HCT116 (cell line): ENCODE measurements around the gene WWOX. TPM values are rescaled to one million over a fixed set of nuclear protein-coding genes. Genes with fewer than 3 reads are reported as not detected.
A peak's percentile ranks its signal among the peaks of the same experiment; 100 is the strongest.

Experiments used
- ATAC-seq: fragments of 200-7000 bp; cut with Tn5 transposase; 2 replicates; pipeline ENCODE4 v1.9.1; 2020; ENCODE audit warnings: mild to moderate bottlenecking, moderate library complexity
- BruUV-seq: library from RNA; stranded (reverse); fragments of 400-500 nt; replicated peaks from 2 replicates; lab custom pipeline; 2021; lab: Mats Ljungman, UMichigan
- CTCF ChIA-PET: fragments of 300-600 bp; sonication (Branson Sonifier 250); formaldehyde crosslinking; loops from one replicate; lab custom pipeline; 2021; ENCODE audit warnings: antibody characterized with exemption; lab: Charles Lee
- POLR2A ChIA-PET: fragments of 300-600, 350-600 bp; sonication (Branson Sonifier 250); formaldehyde crosslinking; loops from one replicate; lab custom pipeline; 2021; ENCODE audit warnings: antibody characterized with exemption; lab: Charles Lee
- RAD21 ChIA-PET, 2 experiments: fragments of 300-600 bp; sonication (Branson Sonifier 250); formaldehyde crosslinking; loops; one replicate each; lab custom pipeline; 2023; ENCODE audit warnings: low total read pairs in 2 of 2; ENCODE audit not compliant: uncharacterized antibody in 2 of 2, unreplicated experiment in 2 of 2, low non-redundant PET in 1 of 2; lab: Charles Lee
- DNase-seq: peaks from one replicate; pipeline ENCODE4 v3.0.0-alpha.2; 2010; ENCODE audit warnings: low read depth, low spot score
- H2AFZ ChIP-seq: fragments of 200-600 bp; shearing (Covaris generic), sonication (generic); 2 replicates; pipeline ENCODE4 v1.6.1; 2017; ENCODE audit warnings: low read depth, mixed run types, mixed read lengths, antibody characterized with exemption, low read length; ENCODE audit not compliant: poor library complexity, severe bottlenecking
- H3K27ac ChIP-seq: 2 replicates; pipeline ENCODE4 v1.5.1; 2012; ENCODE audit warnings: low read depth, low read length
- H3K27me3 ChIP-seq: fragments of 200-600 bp; sonication (generic); 2 replicates; pipeline ENCODE4 v1.6.1; 2016; ENCODE audit warnings: mixed run types, low read length, mixed read lengths; ENCODE audit not compliant: insufficient read depth
- H3K36me3 ChIP-seq, 2 experiments: fragments of 200-500 bp in 1 of 2; fragments of 200-600 bp in 1 of 2; sonication (Bioruptor generic) in 1 of 2; sonication (generic) in 1 of 2; 2 replicates each; pipeline versions ENCODE4 v1.5.1 to v1.6.1; 2014 to 2016; ENCODE audit warnings: low read length in 2 of 2, inconsistent platforms in 1 of 2, mixed read lengths in 1 of 2, mixed run types in 1 of 2; ENCODE audit not compliant: insufficient read depth in 2 of 2, control insufficient read depth in 1 of 2
- H3K4me1 ChIP-seq, 2 experiments: fragments of 200-600 bp in 1 of 2; sonication (generic) in 1 of 2; 2 replicates each; pipeline versions ENCODE4 v1.5.1 to v1.6.1; 2012 to 2017; ENCODE audit warnings: low read length in 2 of 2, inconsistent platforms in 1 of 2, mild to moderate bottlenecking in 1 of 2, mixed read lengths in 1 of 2, mixed run types in 1 of 2, moderate library complexity in 1 of 2; ENCODE audit not compliant: insufficient read depth in 2 of 2, control insufficient read depth in 1 of 2
- H3K4me2 ChIP-seq: fragments of 200-600 bp; sonication (generic); 2 replicates; pipeline ENCODE4 v1.6.1; 2017; ENCODE audit warnings: mixed run types, low read length, mixed read lengths
- H3K4me3 ChIP-seq, 2 experiments: fragments of 200-600 bp in 1 of 2; sonication (generic) in 1 of 2; replicated peaks in 1 of 2; 2 replicates each; pipeline ENCODE4 v1.5.1; 2011 to 2016; ENCODE audit warnings: low read length in 2 of 2, control low read depth in 1 of 2, low read depth in 1 of 2, mild to moderate bottlenecking in 1 of 2, mixed read lengths in 1 of 2, mixed run types in 1 of 2
- H3K79me2 ChIP-seq: fragments of 200-600 bp; sonication (generic); 2 replicates; pipeline ENCODE4 v1.6.1; 2017; ENCODE audit warnings: mild to moderate bottlenecking, mixed run types, low read length, moderate library complexity, mixed read lengths; ENCODE audit not compliant: insufficient read depth
- H3K9ac ChIP-seq: fragments of 200-600 bp; sonication (generic); 2 replicates; pipeline ENCODE4 v1.6.1; 2016; ENCODE audit warnings: low read length, mixed read lengths
- H3K9me2 ChIP-seq: fragments of 200-600 bp; sonication (generic), shearing (Covaris generic); 2 replicates; pipeline ENCODE4 v1.6.1; 2017; ENCODE audit warnings: mixed run types, mild to moderate bottlenecking, moderate library complexity; ENCODE audit not compliant: insufficient read depth
- H3K9me3 ChIP-seq, 2 experiments: fragments of 200-500 bp in 1 of 2; fragments of 200-600 bp in 1 of 2; sonication (Bioruptor generic) in 1 of 2; sonication (generic) in 1 of 2; 2 replicates each; pipeline ENCODE4 v1.6.1; 2014 to 2017; ENCODE audit warnings: low read length in 2 of 2, mixed read lengths in 2 of 2, inconsistent platforms in 1 of 2, low read depth in 1 of 2, mild to moderate bottlenecking in 1 of 2, mixed run types in 1 of 2, moderate library complexity in 1 of 2; ENCODE audit not compliant: control insufficient read depth in 1 of 2, insufficient read depth in 1 of 2
- H4K20me1 ChIP-seq: fragments of 200-600 bp; sonication (generic), shearing (Covaris generic); 2 replicates; pipeline ENCODE4 v1.6.1; 2017; ENCODE audit warnings: mixed run types, mild to moderate bottlenecking, moderate library complexity; ENCODE audit not compliant: insufficient read depth
- CBX3 ChIP-seq: IDR thresholded peaks from 2 replicates; pipeline ENCODE4 v1.6.1; 2012; ENCODE audit warnings: low read depth
- CTCF ChIP-seq, 3 experiments: fragments of 200-600 bp in 1 of 3; sonication (generic) in 1 of 3; IDR thresholded peaks in 2 of 3; conservative IDR thresholded peaks in 1 of 3; 2 replicates each; pipeline ENCODE4 v1.5.1; 2012 to 2017; ENCODE audit warnings: low read depth in 2 of 3, low read length in 2 of 3, antibody characterized with exemption in 1 of 3, borderline replicate concordance in 1 of 3, control low read depth in 1 of 3, mild to moderate bottlenecking in 1 of 3, mixed read lengths in 1 of 3, mixed run types in 1 of 3, moderate library complexity in 1 of 3; ENCODE audit not compliant: insufficient read depth in 1 of 3
- EGR1 ChIP-seq: IDR thresholded peaks from 2 replicates; pipeline ENCODE4 v1.6.1; 2012; ENCODE audit warnings: low read depth
- RAD21 ChIP-seq: IDR thresholded peaks from 2 replicates; pipeline ENCODE4 v1.6.1; 2012; ENCODE audit warnings: low read depth, mild to moderate bottlenecking
- SP1 ChIP-seq: IDR thresholded peaks from 2 replicates; pipeline ENCODE4 v1.6.1; 2012; ENCODE audit warnings: low read depth
- intact Hi-C: fragments of 100-400 bp; cut with micrococcal nuclease; formaldehyde crosslinking; loops from 2 replicates; pipeline ENCODE4 v1.10.0; 2022
- total RNA-seq: library from RNA; stranded (reverse); gene quantifications from one replicate; pipeline ENCODE4 v1.2.1, GENCODE V29; 2021; ENCODE audit not compliant: unreplicated experiment
- TF ChIP-seq, protein P1 (sequence below): IDR thresholded peaks from 2 replicates; pipeline ENCODE4 v1.6.1; 2011; ENCODE audit warnings: mild to moderate bottlenecking, low read length, moderate library complexity; ENCODE audit not compliant: insufficient replicate concordance; ENCODE audit errors: extremely low read depth

The WWOX gene
- total RNA-seq, 1 experiment from 2014 or later, result 13.7 TPM

DNA sequence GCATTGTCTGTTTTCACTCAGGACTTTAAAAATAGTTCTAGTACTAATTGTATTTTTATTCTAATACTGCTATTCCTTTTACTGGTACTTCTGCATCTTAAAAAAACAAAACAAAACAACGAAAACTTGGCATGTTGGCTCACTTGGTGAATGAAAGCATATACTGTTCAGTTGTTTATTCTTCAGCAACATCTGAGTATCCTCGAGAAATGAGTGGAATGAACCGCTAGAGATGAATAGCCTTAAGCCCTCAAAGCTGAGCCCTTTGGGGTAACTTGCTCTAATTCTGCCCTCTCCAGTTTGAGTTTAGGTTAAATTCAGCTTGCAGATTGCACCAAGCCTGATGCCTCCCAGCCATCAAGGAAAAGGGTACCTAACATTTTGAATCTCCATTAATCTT, 126.5 kb downstream of the WWOX start:
- no peak for ATAC-seq
- no peaks in the 10 kb centered on the region for H3K79me2 ChIP-seq
- H3K27me3 ChIP-seq, result no peaks in the 10 kb centered on the region
- intact Hi-C loops, result no loop called here
- CTCF ChIA-PET, result no interaction called here
- no peak overlapping the region for H3K4me2 ChIP-seq
- no peak overlapping the region for H3K27ac ChIP-seq
- POLR2A ChIA-PET, result no interaction called here
- no peaks in the 10 kb centered on the region for H3K4me1 ChIP-seq
- no peaks in the 10 kb centered on the region for H3K9me2 ChIP-seq
- H3K9me3 ChIP-seq, result no peaks in the 10 kb centered on the region
- no peak overlapping the region for H2AFZ ChIP-seq
- TF ChIP-seq, protein P1, sequence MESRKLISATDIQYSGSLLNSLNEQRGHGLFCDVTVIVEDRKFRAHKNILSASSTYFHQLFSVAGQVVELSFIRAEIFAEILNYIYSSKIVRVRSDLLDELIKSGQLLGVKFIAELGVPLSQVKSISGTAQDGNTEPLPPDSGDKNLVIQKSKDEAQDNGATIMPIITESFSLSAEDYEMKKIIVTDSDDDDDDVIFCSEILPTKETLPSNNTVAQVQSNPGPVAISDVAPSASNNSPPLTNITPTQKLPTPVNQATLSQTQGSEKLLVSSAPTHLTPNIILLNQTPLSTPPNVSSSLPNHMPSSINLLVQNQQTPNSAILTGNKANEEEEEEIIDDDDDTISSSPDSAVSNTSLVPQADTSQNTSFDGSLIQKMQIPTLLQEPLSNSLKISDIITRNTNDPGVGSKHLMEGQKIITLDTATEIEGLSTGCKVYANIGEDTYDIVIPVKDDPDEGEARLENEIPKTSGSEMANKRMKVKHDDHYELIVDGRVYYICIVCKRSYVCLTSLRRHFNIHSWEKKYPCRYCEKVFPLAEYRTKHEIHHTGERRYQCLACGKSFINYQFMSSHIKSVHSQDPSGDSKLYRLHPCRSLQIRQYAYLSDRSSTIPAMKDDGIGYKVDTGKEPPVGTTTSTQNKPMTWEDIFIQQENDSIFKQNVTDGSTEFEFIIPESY, result no peak
- TF ChIP-seq SP1, result no peak
- TF ChIP-seq CTCF (IDR thresholded peaks at IDR 0.05 in 2 of 3, conservative IDR thresholded peaks at IDR 0.05 in 1 of 3; ENCODE audit: borderline replicate concordance in 1 of 3, insufficient read depth in 1 of 3, low read depth in 2 of 3, low read length in 2 of 3), result no peak
- TF ChIP-seq CBX3, result no peak
- no peaks in the 10 kb centered on the region for H4K20me1 ChIP-seq
- no peaks in the 10 kb centered on the region for H3K36me3 ChIP-seq
- RAD21 ChIA-PET, result no interaction called here
- DNase-seq, result no peak
- H3K4me3 ChIP-seq, result no peak overlapping the region
- BruUV-seq, result no TSS peak
- no peak overlapping the region for H3K9ac ChIP-seq

DNA sequence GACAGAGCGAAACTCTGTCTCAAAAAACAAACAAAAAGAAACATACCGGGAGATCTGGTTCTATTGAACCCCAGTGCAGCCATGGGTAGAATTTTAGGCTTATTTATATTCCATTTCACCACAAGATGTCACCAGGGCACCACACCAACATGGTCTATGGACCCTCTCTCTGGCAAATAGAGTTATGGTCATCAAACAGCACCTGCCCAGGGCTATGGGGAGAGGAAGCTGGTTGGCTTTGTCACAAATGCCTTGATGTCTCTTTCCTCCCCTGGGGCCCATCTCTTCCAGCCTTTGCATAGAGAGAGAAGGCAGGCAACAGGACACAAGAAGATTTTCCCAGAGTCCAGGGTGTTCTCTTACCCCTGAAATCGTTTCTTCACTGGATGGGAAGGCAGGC, 128.4 kb downstream of the WWOX start:
- Histone ChIP-seq H3K9me3 (no peaks in the 10 kb centered on the region), H3K4me1 (no peaks in the 10 kb centered on the region), H3K9ac (no peak overlapping the region), H3K9me2 (no peaks in the 10 kb centered on the region), H3K36me3 (no peaks in the 10 kb centered on the region), H3K27ac (no peak overlapping the region), H3K4me3 (no peak overlapping the region), H3K4me2 (no peak overlapping the region), H4K20me1 (no peaks in the 10 kb centered on the region), H2AFZ (no peak overlapping the region), H3K79me2 (no peaks in the 10 kb centered on the region), H3K27me3 (no peaks in the 10 kb centered on the region)
- BruUV-seq, result no TSS peak
- POLR2A ChIA-PET, result no interaction called here
- CTCF ChIA-PET, result no interaction called here
- RAD21 ChIA-PET, result no interaction called here
- TF ChIP-seq EGR1 (no peak), RAD21 (peak; percentile 51), CTCF (IDR thresholded peaks at IDR 0.05 in 2 of 3, conservative IDR thresholded peaks at IDR 0.05 in 1 of 3; ENCODE audit: borderline replicate concordance in 1 of 3, insufficient read depth in 1 of 3, low read depth in 2 of 3, low read length in 2 of 3) (peak in 2 of 3 experiments; percentile 10 to 29; a peak in 2 of 6 replicates)
- DNase-seq (no peak), ATAC-seq (no peak)
- intact Hi-C loops, result no loop called here
